Superior temporal gyrus (tissue), 1 donor: ENCODE measurements around the gene LRIG1.
"Not testable (repeated sequence)": the region's sequence is repeated elsewhere in the genome, so short reads cannot be mapped to it uniquely, and the experiment has no call there.

Source experiments
- DNase-seq: peaks from one replicate; pipeline ENCODE4 v3.0.0-alpha.2; 2016; ENCODE audit errors: extremely low spot score

Gene LRIG1

GRCh38 chr3:66421893-66422292 is 78.9 kb downstream of the LRIG1 start:
- DNase-seq, result not testable (repeated sequence)

- DNase-seq, result not testable (repeated sequence)
Observed at GRCh38 chr3:66421144-66421543, 79.7 kb downstream of the LRIG1 start.

- no peak for DNase-seq
Observed at GRCh38 chr3:66419036-66419435, 81.8 kb downstream of the LRIG1 start.

GRCh38 chr3:66418475-66418931 is 82.3 kb downstream of the LRIG1 start:
- peak; percentile 87 for DNase-seq

- DNase-seq, result no peak
Observed at GRCh38 chr3:66416556-66417304, 84.1 kb downstream of the LRIG1 start.

- no peak for DNase-seq
Observed at GRCh38 chr3:66415867-66416428, 84.9 kb downstream of the LRIG1 start.

GRCh38 chr3:66414846-66415245 is 86.0 kb downstream of the LRIG1 start:
- no peak for DNase-seq

GRCh38 chr3:66413151-66413751 is 87.6 kb downstream of the LRIG1 start:
- DNase-seq, result no peak

- no peak for DNase-seq
Observed at GRCh38 chr3:66411961-66412887, 88.6 kb downstream of the LRIG1 start.

- DNase-seq, result no peak
Observed at GRCh38 chr3:66411474-66411873, 89.3 kb downstream of the LRIG1 start.

- no peak for DNase-seq
Observed at GRCh38 chr3:66410976-66411375, 89.8 kb downstream of the LRIG1 start.

GRCh38 chr3:66409771-66410754 is 90.8 kb downstream of the LRIG1 start:
- DNase-seq, result no peak

- DNase-seq, result peak; percentile 84
Observed at GRCh38 chr3:66407611-66408218, 93.1 kb downstream of the LRIG1 start.

- no peak for DNase-seq
Observed at GRCh38 chr3:66406831-66407610, 93.8 kb downstream of the LRIG1 start.

- peak; percentile 51 for DNase-seq
Observed at GRCh38 chr3:66406163-66406562, 94.7 kb downstream of the LRIG1 start.

- peak; percentile 58 for DNase-seq
Observed at GRCh38 chr3:66405701-66406091, 95.1 kb downstream of the LRIG1 start.

GRCh38 chr3:66404903-66405700 is 95.7 kb downstream of the LRIG1 start:
- no peak for DNase-seq

GRCh38 chr3:66404197-66404596 is 96.6 kb downstream of the LRIG1 start:
- DNase-seq, result no peak
